HFF-Myc (cell line): Measurements from ENCODE around the gene ARHGAP33.

Source experiments
- DNase-seq: peaks from one replicate; pipeline ENCODE4 v3.0.0-alpha.2; 2011; ENCODE audit warnings: low read depth; ENCODE audit errors: extremely low read depth
- H3K4me3 ChIP-seq: replicated peaks from 2 replicates; pipeline ENCODE4 v1.5.1; 2011; ENCODE audit warnings: low read depth, mild to moderate bottlenecking, control low read depth, low read length
- TF ChIP-seq, protein P1 (sequence below): IDR thresholded peaks from 2 replicates; pipeline ENCODE4 v1.5.1; 2012; ENCODE audit warnings: mild to moderate bottlenecking, low read depth, low read length, control low read depth; ENCODE audit errors: missing control alignments

Gene ARHGAP33

DNA sequence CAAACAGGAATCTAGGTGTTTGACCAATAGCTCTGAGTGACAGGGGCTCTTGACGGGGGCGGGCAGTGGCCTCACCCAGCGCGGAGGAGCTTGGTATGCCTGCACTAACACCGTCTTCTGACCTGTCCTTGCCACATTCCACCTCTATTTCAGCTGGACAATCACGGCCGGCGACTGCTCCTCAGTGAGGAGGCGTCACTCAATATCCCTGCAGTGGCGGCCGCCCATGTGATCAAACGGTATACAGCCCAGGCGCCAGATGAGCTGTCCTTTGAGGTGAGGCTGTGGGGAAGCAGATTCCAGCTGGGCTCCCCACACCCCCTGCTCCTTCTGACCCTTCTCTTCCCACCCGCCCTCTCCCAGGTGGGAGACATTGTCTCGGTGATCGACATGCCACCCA is 4.7 kb downstream of the ARHGAP33 start:
- no peak for DNase-seq
- H3K4me3 ChIP-seq: no peak overlapping the region
- TF ChIP-seq, protein P1, sequence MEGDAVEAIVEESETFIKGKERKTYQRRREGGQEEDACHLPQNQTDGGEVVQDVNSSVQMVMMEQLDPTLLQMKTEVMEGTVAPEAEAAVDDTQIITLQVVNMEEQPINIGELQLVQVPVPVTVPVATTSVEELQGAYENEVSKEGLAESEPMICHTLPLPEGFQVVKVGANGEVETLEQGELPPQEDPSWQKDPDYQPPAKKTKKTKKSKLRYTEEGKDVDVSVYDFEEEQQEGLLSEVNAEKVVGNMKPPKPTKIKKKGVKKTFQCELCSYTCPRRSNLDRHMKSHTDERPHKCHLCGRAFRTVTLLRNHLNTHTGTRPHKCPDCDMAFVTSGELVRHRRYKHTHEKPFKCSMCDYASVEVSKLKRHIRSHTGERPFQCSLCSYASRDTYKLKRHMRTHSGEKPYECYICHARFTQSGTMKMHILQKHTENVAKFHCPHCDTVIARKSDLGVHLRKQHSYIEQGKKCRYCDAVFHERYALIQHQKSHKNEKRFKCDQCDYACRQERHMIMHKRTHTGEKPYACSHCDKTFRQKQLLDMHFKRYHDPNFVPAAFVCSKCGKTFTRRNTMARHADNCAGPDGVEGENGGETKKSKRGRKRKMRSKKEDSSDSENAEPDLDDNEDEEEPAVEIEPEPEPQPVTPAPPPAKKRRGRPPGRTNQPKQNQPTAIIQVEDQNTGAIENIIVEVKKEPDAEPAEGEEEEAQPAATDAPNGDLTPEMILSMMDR: no peak

DNA sequence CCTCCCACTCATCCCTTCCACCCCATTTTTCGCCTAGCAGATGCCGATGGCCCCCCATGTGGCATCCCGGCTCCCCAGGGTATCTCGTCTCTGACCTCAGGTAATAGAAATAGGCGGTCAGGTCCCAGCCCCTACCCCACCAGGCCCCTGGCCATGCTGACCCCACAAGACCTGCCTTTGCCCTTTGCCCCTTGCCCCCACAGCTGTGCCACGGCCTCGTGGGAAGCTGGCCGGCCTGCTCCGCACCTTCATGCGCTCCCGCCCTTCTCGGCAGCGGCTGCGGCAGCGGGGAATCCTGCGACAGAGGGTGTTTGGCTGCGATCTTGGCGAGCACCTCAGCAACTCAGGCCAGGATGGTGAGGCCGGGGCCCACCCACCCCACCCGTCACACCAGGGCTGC is 5.4 kb downstream of the ARHGAP33 start:
- TF ChIP-seq, protein P1: no peak
- DNase-seq: no peak
- H3K4me3 ChIP-seq: no peak overlapping the region

DNA sequence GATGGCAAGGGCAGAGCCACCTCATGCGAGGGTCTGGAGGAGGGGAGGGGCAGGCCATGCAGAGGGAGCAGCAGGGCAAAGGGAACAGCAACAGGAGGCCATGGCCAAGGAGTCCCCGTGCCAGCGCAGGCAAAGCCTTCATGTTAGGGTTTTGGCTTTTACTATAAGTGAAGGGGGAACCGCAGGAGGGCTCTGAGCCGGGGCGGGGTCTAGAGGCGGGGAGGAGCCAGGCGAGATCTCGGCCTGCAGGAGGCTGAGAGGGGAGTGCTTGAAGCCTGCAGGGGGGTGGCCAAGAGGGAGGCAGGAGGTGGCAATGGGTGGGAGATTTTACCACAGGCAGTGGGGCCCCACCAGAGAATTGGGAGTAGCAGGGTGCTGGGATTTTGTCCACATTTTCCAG is 6.3 kb downstream of the ARHGAP33 start:
- no peak overlapping the region for H3K4me3 ChIP-seq
- TF ChIP-seq, protein P1: no peak
- DNase-seq: no peak

- DNase-seq: no peak
- H3K4me3 ChIP-seq: no peak overlapping the region
- TF ChIP-seq, protein P1: no peak
Measured at GRCh38 chr19:35782589-35782988, 7.2 kb downstream of the ARHGAP33 start.

DNA sequence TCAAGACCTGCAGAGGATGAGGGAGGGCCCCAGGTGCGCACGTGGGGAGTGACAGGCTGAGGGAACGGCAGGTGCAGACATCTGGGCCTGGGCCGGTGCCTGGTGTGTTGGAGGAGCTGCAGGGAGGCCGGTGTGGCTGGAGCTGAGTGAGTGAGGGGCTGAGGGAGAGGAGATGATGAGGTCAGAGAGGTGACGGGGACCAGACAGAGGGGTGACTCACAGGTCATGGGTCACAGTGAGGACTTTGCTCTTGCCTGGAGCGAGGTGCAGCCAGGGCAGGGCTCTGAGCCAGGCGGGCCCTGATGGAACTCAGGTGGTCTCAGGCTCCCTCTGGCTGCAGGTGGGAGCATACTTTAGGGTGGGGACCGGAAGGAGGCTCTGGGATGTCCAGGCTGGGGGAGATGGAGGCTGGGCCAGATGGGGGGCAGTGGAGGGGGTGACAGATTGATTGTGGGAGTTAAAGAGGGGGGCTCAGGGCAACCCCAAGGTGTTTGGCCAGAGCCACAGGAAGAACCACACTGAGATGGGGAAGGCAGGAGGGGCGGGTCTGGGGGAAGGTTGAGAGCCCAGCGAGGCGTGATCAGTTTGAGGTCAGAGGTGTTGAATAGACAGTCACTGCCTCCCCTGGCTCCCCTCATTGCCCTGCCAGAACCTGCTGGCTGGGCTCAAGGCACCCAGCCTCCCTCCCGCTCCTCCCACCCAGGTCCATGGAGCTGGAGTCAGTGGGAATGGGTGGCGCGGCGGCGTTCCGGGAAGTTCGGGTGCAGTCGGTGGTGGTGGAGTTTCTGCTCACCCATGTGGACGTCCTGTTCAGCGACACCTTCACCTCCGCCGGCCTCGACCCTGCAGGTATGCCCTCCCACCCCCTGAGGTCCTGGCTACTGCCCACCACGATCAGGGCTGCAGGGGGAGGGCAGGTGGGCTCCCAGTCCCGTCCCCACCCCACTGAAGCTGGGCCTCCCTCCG is 8.4 kb downstream of the ARHGAP33 start:
- TF ChIP-seq, protein P1: no peak
- no peak for DNase-seq
- no peak overlapping the region for H3K4me3 ChIP-seq

GRCh38 chr19:35784503-35785338 is 9.4 kb downstream of the ARHGAP33 start:
- DNase-seq: no peak
- TF ChIP-seq, protein P1: no peak
- no peak overlapping the region for H3K4me3 ChIP-seq
